Activated naive CD4-positive, alpha-beta T cell treated with anti-CD3 and anti-CD28 coated beads, Interleukin-2, amount 10 ng/mL, durations not matched to agents 5 hours and 36 hours (primary cell): ENCODE data around the gene LSM6. TPM values are rescaled to one million over a fixed set of nuclear protein-coding genes. Genes with fewer than 3 reads are reported as not detected.

Experiments used
- total RNA-seq, 2 experiments: library from RNA; stranded (reverse); gene quantifications; one replicate each; pipeline ENCODE4 v1.2.3, GENCODE V29; 2021

Gene LSM6
- 10 to 100 TPM; 44.0 to 47.9 TPM for total RNA-seq

GRCh38 chr4:146175541-146176453 lies at the start of gene LSM6:
TSS of gene LSM6 (plus strand) at chr4:146175718. CDS start at chr4:146182922, 7,204 bp downstream.

GRCh38 chr4:146214238-146214637 lies 38.7 kb downstream of the LSM6 start, which contains the start of gene REELD1:
TSS of gene REELD1 (plus strand) at chr4:146214538. CDS start at chr4:146216953, 2,415 bp downstream.

Other genes starting within 250 kb of the LSM6 start
- 10 to 100 TPM in 1 of 2 experiments, 1 to 10 TPM in 1; 9.4 to 11.4 TPM for gene ZNF827, start 236.9 kb upstream of the LSM6 start, total RNA-seq
- under 1 TPM in 1 of 2 experiments, not detected in 1; 0.15 TPM for gene REELD1, start 38.8 kb downstream of the LSM6 start, total RNA-seq